Posterior vena cava (tissue), 2 donors: ENCODE measurements around the gene SH3BP2. TPM values are rescaled to one million over a fixed set of nuclear protein-coding genes. Genes with fewer than 3 reads are reported as not detected.

Experiments
- DNase-seq: peaks from one replicate; pipeline ENCODE4 v3.0.0-alpha.2; 2020; ENCODE audit warnings: low spot score
- intact Hi-C, 2 donors: fragments of 100-400 bp; cut with DNase I; formaldehyde crosslinking; loops; one replicate each; pipeline versions ENCODE4 v1.14.1 to v1.14.2; 2022 to 2023
- total RNA-seq, 2 donors: library from RNA; stranded (reverse); fragmentation: NEBNext Ultra II Directional; extraction: Animal tissue kit (Norgen Biotek cat#: 25700); gene quantifications; one replicate each; pipeline ENCODE4 v1.2.1, GENCODE V29; 2021
- donor health status: DM: yes; HTN: yes; CAD: no.
- donor health status: DM: yes; HTN: yes; CAD: no.

The SH3BP2 gene
- total RNA-seq, 2 donors from 2014 or later: 47.8 to 52.4 TPM

GRCh38 chr4:2799971-2800690, 7.2 kb downstream of the SH3BP2 start:
- DNase-seq: peak; percentile 82

GRCh38 chr4:2800691-2801596, 8.1 kb downstream of the SH3BP2 start:
- intact Hi-C loops: loop anchor here (1.0 to 10.0 kb wide), 2 partner anchors 54 to 136 kb away; no protein-coding TSS in a partner anchor
- peak; percentile 93 for DNase-seq

More at GRCh38 chr4:2799971-2800690, 7.2 kb downstream of the SH3BP2 start:
- intact Hi-C loops: loop anchor here in 1 of 2 donors (10.0 kb wide), 1 partner anchor 55 kb away; no protein-coding TSS in a partner anchor

GRCh38 chr4:2802618-2803531, 10.0 kb downstream of the SH3BP2 start:
- intact Hi-C loops: loop anchor here in 1 of 2 donors (10.0 kb wide), 1 partner anchor 52 kb away; no protein-coding TSS in a partner anchor
- DNase-seq: peak; percentile 74

GRCh38 chr4:2803624-2804448, 11.0 kb downstream of the SH3BP2 start:
- intact Hi-C loops: loop anchor here in 1 of 2 donors (10.0 kb wide), 1 partner anchor 51 kb away; no protein-coding TSS in a partner anchor
- DNase-seq: peak; percentile 81

GRCh38 chr4:2804449-2804972, 11.6 kb downstream of the SH3BP2 start:
- DNase-seq: peak; percentile 71

GRCh38 chr4:2804973-2805501, 12.2 kb downstream of the SH3BP2 start:
- intact Hi-C loops: loop anchor here in 1 of 2 donors (10.0 kb wide), 1 partner anchor 50 kb away; no protein-coding TSS in a partner anchor
- peak; percentile 71 for DNase-seq

More at GRCh38 chr4:2804449-2804972, 11.6 kb downstream of the SH3BP2 start:
- intact Hi-C loops: loop anchor here in 1 of 2 donors (10.0 kb wide), 1 partner anchor 50 kb away; no protein-coding TSS in a partner anchor

- DNase-seq: peak; percentile 91
- intact Hi-C loops: loop anchor here in 1 of 2 donors (10.0 kb wide), 1 partner anchor 49 kb away; no protein-coding TSS in a partner anchor
Measured at GRCh38 chr4:2805712-2806389, 13.0 kb downstream of the SH3BP2 start.

GRCh38 chr4:2806390-2807355, 13.8 kb downstream of the SH3BP2 start:
- intact Hi-C loops: loop anchor here in 1 of 2 donors (10.0 kb wide), 1 partner anchor 48 kb away; no protein-coding TSS in a partner anchor
- peak; percentile 87 for DNase-seq

GRCh38 chr4:2807571-2807970, 14.7 kb downstream of the SH3BP2 start:
- DNase-seq: no peak
- intact Hi-C loops: loop anchor here in 1 of 2 donors (10.0 kb wide), 1 partner anchor 47 kb away; no protein-coding TSS in a partner anchor

- intact Hi-C loops: loop anchor here in 1 of 2 donors (10.0 kb wide), 1 partner anchor 47 kb away; no protein-coding TSS in a partner anchor
- DNase-seq: no peak
Measured at GRCh38 chr4:2808001-2808400, 15.1 kb downstream of the SH3BP2 start.

GRCh38 chr4:2809610-2810180, 16.8 kb downstream of the SH3BP2 start:
- no peak for DNase-seq
- intact Hi-C loops: loop anchor here in 1 of 2 donors (10.0 kb wide), 1 partner anchor 45 kb away; no protein-coding TSS in a partner anchor

GRCh38 chr4:2810388-2810787, 17.5 kb downstream of the SH3BP2 start:
- intact Hi-C loops: no loop called here
- no peak for DNase-seq

- DNase-seq: peak; percentile 95
- intact Hi-C loops: no loop called here
Measured at GRCh38 chr4:2811830-2812611, 19.1 kb downstream of the SH3BP2 start.
